Thyroid gland (tissue), 4 donors: ENCODE measurements around the gene COQ8A.
A peak's percentile ranks its signal among the peaks of the same experiment; 100 is the strongest.

Source experiments
- POLR2A ChIP-seq, 2 donors: fragments of 450-650 bp; IDR thresholded peaks; one replicate each; pipeline ENCODE4 v1.6.1; 2017; ENCODE audit warnings: antibody characterized with exemption in 2 of 2, mild to moderate bottlenecking in 2 of 2, moderate library complexity in 1 of 2
- TF ChIP-seq, protein P1 (sequence below), 6 experiments: fragments of 200-600 bp in 3 of 6; fragments of 450-650 bp in 3 of 6; sonication (generic) in 3 of 6; IDR thresholded peaks; one replicate each; pipeline ENCODE4 v1.5.1; 2016 to 2019; ENCODE audit warnings: antibody characterized with exemption in 6 of 6, mild to moderate bottlenecking in 2 of 6, inconsistent platforms in 1 of 6, moderate library complexity in 1 of 6

DNA sequence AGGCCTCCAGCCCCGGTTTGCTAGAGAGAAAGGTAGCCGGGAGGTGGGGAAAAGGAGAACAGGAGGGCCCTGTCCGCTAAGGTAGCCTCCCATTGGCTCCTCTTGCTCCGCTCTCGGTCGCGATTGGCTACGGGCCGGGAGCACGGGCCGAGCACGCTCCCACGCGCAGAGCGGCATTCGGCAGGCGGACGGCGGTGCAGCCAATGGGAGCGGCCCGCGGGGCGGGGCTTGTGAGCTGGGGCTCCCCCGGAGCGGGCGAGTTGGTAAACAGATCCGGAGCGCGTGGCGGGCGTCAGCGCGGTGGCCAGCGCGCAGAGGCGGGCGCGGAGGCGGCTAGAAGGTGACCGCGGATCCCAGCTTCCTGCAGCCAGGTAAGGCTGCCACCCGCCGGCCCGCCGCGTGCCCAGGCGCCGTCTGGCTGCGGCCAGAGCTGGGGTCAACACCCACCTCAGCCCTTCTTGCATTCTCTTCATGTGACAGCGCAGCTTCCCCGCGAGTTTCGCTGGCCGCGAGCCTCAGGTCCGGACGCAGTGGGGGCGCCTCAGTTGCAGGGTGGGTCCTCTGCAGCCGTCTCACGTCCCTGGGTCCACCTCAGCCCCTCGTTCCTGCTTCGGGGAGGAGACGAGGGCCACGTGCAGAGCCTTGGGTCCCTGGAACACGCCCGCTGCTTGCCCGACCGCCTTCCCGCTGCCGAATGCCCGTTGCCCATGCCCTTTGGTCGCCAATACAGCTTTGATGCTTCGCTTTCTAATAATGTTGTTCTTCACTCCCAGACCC, at the start of gene COQ8A:
- TF ChIP-seq, protein P1, sequence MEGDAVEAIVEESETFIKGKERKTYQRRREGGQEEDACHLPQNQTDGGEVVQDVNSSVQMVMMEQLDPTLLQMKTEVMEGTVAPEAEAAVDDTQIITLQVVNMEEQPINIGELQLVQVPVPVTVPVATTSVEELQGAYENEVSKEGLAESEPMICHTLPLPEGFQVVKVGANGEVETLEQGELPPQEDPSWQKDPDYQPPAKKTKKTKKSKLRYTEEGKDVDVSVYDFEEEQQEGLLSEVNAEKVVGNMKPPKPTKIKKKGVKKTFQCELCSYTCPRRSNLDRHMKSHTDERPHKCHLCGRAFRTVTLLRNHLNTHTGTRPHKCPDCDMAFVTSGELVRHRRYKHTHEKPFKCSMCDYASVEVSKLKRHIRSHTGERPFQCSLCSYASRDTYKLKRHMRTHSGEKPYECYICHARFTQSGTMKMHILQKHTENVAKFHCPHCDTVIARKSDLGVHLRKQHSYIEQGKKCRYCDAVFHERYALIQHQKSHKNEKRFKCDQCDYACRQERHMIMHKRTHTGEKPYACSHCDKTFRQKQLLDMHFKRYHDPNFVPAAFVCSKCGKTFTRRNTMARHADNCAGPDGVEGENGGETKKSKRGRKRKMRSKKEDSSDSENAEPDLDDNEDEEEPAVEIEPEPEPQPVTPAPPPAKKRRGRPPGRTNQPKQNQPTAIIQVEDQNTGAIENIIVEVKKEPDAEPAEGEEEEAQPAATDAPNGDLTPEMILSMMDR (IDR thresholded peaks at IDR 0.05): no peak
- TF ChIP-seq POLR2A (IDR thresholded peaks at IDR 0.05): peak in 1 of 2 donors; percentile 73
